ENCODE measurements around the gene SEPSECS.
A peak's percentile ranks its signal among the peaks of the same experiment; 100 is the strongest.

Gene SEPSECS

DNA sequence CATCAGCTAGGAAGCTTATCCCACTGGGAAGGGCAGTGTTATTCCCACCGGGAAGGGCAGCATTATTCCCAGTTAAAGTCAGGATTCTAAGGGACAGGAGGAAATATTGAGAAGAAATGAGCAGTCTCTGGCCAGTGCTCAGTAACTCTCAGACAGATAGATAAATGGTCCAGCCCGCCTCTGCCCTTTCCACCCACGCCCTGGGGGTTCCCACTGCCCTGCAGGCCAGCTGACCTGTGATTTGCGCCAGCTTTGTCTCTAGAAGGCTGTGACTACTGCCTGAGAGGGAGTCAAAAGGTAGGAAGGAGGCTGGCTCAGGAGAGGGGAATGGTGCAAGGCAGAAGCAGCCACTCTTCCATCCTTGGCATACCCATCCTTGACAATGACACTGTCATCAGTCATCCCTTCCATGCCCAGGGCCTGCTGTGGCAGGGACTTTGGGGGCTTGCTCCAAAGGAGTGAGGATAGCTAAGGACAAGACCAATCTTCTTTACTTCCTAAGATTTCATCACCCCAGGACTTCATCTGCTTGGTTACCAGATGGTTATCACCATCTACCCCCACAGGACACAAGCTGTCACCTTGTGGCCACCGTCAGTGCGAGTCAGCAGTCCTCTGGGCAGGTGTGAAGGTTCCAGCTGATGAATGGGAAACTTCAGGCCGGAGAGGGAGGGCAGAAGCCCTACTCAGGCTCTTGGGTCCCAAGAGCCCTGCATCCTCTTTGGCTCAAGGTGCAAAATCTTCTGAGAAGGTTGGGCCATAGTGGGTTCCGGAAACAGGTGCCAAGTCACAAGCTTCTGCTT lies 49.5 kb downstream of the SEPSECS start:
- H3K4me2 ChIP-seq (ENCODE audit: low read length, poor library complexity, severe bottlenecking): no peak overlapping the region
- H4K8ac ChIP-seq (ENCODE audit: low read length): no peak overlapping the region
- no peak overlapping the region for H3K14ac ChIP-seq (ENCODE audit: low read length in 2 of 2)
- no peak overlapping the region for H3K23ac ChIP-seq (ENCODE audit: low read length in 2 of 2)
- H3K27me3 ChIP-seq (ENCODE audit: control insufficient read depth in 1 of 2, insufficient read depth in 1 of 2, low read length in 2 of 2): peaks cover 3 to 16% of the 10 kb centered on the region in 2 experiments
- no peaks in the 10 kb centered on the region for H3K9me3 ChIP-seq (ENCODE audit: control insufficient read depth, low read length)
- no peak overlapping the region for H2BK120ac ChIP-seq (ENCODE audit: low read depth, low read length)
- no peak for DNase-seq
- WGBS: 83% methylated on average over 8 of the region's 8 CpGs
- no peak overlapping the region for H3K4me3 ChIP-seq (ENCODE audit: insufficient read depth in 1 of 2, low read depth in 1 of 2, low read length in 2 of 2)
- no peak overlapping the region for H2BK12ac ChIP-seq (ENCODE audit: low read length in 2 of 2)
- H3K9ac ChIP-seq (ENCODE audit: low read length): no peak overlapping the region
- H3K18ac ChIP-seq (ENCODE audit: low read depth in 1 of 2, low read length in 2 of 2): no peak overlapping the region
- peaks cover 2% of the 10 kb centered on the region for H3K4me1 ChIP-seq (ENCODE audit: control insufficient read depth, insufficient read depth, low read depth, low read length)
- no peak overlapping the region for H2BK15ac ChIP-seq (ENCODE audit: low read depth, poor library complexity, severe bottlenecking)
- no peaks in the 10 kb centered on the region for H3K79me1 ChIP-seq (replicated peaks; ENCODE audit: low read length, poor library complexity, severe bottlenecking)
- H2AFZ ChIP-seq (ENCODE audit: low read depth, low read length): no peak overlapping the region
- H3K4ac ChIP-seq (ENCODE audit: low read depth in 1 of 2, low read length in 2 of 2): peak overlapping the region in 1 of 2 experiments; percentile 9
- H2BK5ac ChIP-seq (ENCODE audit: low read depth, low read length, poor library complexity, severe bottlenecking): no peak overlapping the region
- no peak overlapping the region for H4K91ac ChIP-seq (ENCODE audit: low read length)
- H3K27ac ChIP-seq (ENCODE audit: low read length, poor library complexity, severe bottlenecking): no peak overlapping the region
- H3K36me3 ChIP-seq (ENCODE audit: control insufficient read depth in 1 of 2, insufficient read depth in 2 of 2, low read depth in 1 of 2, low read length in 2 of 2): no peaks in the 10 kb centered on the region
- no peak overlapping the region for H2AK5ac ChIP-seq (ENCODE audit: low read length, severe bottlenecking)

DNA sequence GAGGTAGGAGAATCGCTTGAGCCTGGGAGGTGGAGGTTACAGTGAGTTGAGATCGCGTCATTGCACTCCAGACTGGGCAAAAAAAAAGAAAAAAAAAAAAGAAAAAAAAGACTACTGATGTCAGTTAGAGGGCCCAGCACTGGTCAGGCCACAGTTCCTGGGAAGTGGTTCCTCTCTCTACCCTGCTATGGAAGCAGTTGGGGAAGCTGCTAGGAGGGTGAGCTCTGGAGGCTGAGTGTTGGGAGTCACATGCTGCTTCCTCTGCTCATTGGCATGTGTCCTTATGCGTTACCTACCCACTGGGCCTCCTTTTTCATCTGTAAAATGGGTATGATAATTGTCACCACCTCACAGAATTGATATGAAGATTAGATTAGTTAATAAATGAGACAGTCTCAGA lies 50.7 kb downstream of the SEPSECS start:
- no peak overlapping the region for H2BK5ac ChIP-seq (ENCODE audit: low read depth, low read length, poor library complexity, severe bottlenecking)
- no peak overlapping the region for H2AFZ ChIP-seq (ENCODE audit: low read depth, low read length)
- no peak overlapping the region for H4K91ac ChIP-seq (ENCODE audit: low read length)
- H2BK15ac ChIP-seq (ENCODE audit: low read depth, poor library complexity, severe bottlenecking): no peak overlapping the region
- H3K4ac ChIP-seq (ENCODE audit: low read depth in 1 of 2, low read length in 2 of 2): no peak overlapping the region
- H4K8ac ChIP-seq (ENCODE audit: low read length): no peak overlapping the region
- no peak overlapping the region for H2BK120ac ChIP-seq (ENCODE audit: low read depth, low read length)
- H2BK12ac ChIP-seq (ENCODE audit: low read length in 2 of 2): no peak overlapping the region
- H2AK5ac ChIP-seq (ENCODE audit: low read length, severe bottlenecking): no peak overlapping the region
- no peaks in the 10 kb centered on the region for H3K79me1 ChIP-seq (replicated peaks; ENCODE audit: low read length, poor library complexity, severe bottlenecking)
- H3K9ac ChIP-seq (ENCODE audit: low read length): no peak overlapping the region
- H3K4me1 ChIP-seq (ENCODE audit: control insufficient read depth, insufficient read depth, low read depth, low read length): no peaks in the 10 kb centered on the region
- H3K14ac ChIP-seq (ENCODE audit: low read length in 2 of 2): no peak overlapping the region
- no peaks in the 10 kb centered on the region for H3K36me3 ChIP-seq (ENCODE audit: control insufficient read depth in 1 of 2, insufficient read depth in 2 of 2, low read depth in 1 of 2, low read length in 2 of 2)
- no peak overlapping the region for H3K18ac ChIP-seq (ENCODE audit: low read depth in 1 of 2, low read length in 2 of 2)
- H3K23ac ChIP-seq (ENCODE audit: low read length in 2 of 2): no peak overlapping the region
- no peak overlapping the region for H3K4me2 ChIP-seq (ENCODE audit: low read length, poor library complexity, severe bottlenecking)
- peaks cover 8 to 28% of the 10 kb centered on the region in 2 experiments for H3K27me3 ChIP-seq (ENCODE audit: control insufficient read depth in 1 of 2, insufficient read depth in 1 of 2, low read length in 2 of 2)
- DNase-seq: no peak
- no peak overlapping the region for H3K4me3 ChIP-seq (ENCODE audit: insufficient read depth in 1 of 2, low read depth in 1 of 2, low read length in 2 of 2)
- no peaks in the 10 kb centered on the region for H3K9me3 ChIP-seq (ENCODE audit: control insufficient read depth, low read length)
- 98% methylated on average over 3 of the region's 4 CpGs for WGBS
- H3K27ac ChIP-seq (ENCODE audit: low read length, poor library complexity, severe bottlenecking): no peak overlapping the region

DNA sequence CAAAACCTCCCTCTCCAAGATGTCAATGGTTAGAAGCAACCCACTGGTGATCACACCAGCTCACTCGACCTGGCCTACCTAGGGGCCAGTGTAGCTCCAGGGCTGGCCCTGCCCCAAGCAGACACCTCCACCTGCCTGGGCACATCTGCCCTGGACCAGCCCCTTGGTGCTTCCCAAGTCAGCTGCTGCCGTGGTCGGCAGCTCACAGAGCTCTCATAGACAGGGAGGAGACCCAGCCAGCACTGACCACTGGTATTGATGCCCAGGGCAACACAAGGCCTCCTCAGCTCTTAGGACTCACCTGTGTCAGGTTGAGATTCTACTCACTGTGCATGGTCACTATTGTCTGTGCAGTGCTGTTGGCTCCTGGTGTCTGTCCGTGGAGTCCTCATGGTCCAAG lies 51.7 kb downstream of the SEPSECS start:
- H3K4ac ChIP-seq (ENCODE audit: low read depth in 1 of 2, low read length in 2 of 2): no peak overlapping the region
- H2BK120ac ChIP-seq (ENCODE audit: low read depth, low read length): no peak overlapping the region
- no peak overlapping the region for H4K91ac ChIP-seq (ENCODE audit: low read length)
- H3K36me3 ChIP-seq (ENCODE audit: control insufficient read depth in 1 of 2, insufficient read depth in 2 of 2, low read depth in 1 of 2, low read length in 2 of 2): no peaks in the 10 kb centered on the region
- no peak overlapping the region for H4K8ac ChIP-seq (ENCODE audit: low read length)
- H3K4me3 ChIP-seq (ENCODE audit: insufficient read depth in 1 of 2, low read depth in 1 of 2, low read length in 2 of 2): no peak overlapping the region
- no peaks in the 10 kb centered on the region for H3K9me3 ChIP-seq (ENCODE audit: control insufficient read depth, low read length)
- H2AFZ ChIP-seq (ENCODE audit: low read depth, low read length): no peak overlapping the region
- no peaks in the 10 kb centered on the region for H3K4me1 ChIP-seq (ENCODE audit: control insufficient read depth, insufficient read depth, low read depth, low read length)
- no peak overlapping the region for H3K23ac ChIP-seq (ENCODE audit: low read length in 2 of 2)
- no peak overlapping the region for H2BK12ac ChIP-seq (ENCODE audit: low read length in 2 of 2)
- no peak for DNase-seq
- peaks cover 8 to 32% of the 10 kb centered on the region in 2 experiments for H3K27me3 ChIP-seq (ENCODE audit: control insufficient read depth in 1 of 2, insufficient read depth in 1 of 2, low read length in 2 of 2)
- no peak overlapping the region for H3K4me2 ChIP-seq (ENCODE audit: low read length, poor library complexity, severe bottlenecking)
- H2BK5ac ChIP-seq (ENCODE audit: low read depth, low read length, poor library complexity, severe bottlenecking): no peak overlapping the region
- no peaks in the 10 kb centered on the region for H3K79me1 ChIP-seq (replicated peaks; ENCODE audit: low read length, poor library complexity, severe bottlenecking)
- H3K9ac ChIP-seq (ENCODE audit: low read length): no peak overlapping the region
- 80% methylated on average over 4 of the region's 4 CpGs for WGBS
- no peak overlapping the region for H2AK5ac ChIP-seq (ENCODE audit: low read length, severe bottlenecking)
- no peak overlapping the region for H3K27ac ChIP-seq (ENCODE audit: low read length, poor library complexity, severe bottlenecking)
- no peak overlapping the region for H2BK15ac ChIP-seq (ENCODE audit: low read depth, poor library complexity, severe bottlenecking)
- no peak overlapping the region for H3K18ac ChIP-seq (ENCODE audit: low read depth in 1 of 2, low read length in 2 of 2)
- no peak overlapping the region for H3K14ac ChIP-seq (ENCODE audit: low read length in 2 of 2)

DNA sequence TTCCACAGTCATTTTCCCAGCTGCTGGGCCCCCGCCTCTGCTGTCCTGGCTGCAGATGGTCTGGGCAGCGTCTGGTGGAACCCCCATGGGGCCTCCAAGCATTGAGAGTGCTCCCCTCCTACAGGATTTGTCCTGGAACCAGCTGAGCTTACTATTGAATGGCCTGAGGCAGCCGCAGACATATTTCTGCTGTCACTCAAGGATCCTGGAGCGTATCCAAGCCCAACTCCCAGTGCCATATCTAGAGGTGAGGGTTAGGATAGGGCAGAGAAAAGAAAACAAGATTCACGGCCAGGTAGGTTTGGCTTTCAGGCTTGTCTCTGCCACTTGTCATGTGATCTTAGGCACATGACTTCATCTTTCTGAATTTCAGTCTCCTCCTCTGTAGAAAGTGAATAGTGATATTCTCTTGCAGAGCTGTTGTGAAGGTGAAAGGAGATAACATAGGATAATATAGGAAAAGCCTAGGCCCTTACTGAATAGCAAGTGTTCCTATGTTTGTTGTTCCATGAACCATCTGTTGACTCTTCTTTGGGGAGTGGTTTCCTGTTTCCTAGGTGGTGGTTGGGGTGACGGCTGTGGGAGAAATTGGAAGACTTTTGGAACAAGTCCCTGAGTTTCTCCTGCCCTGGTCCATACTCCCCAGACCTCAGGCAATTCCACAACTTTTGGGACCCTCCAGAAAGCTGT lies 52.3 kb downstream of the SEPSECS start:
- Histone ChIP-seq H3K4ac (ENCODE audit: low read depth in 1 of 2, low read length in 2 of 2) (no peak overlapping the region), H3K4me2 (ENCODE audit: low read length, poor library complexity, severe bottlenecking) (no peak overlapping the region), H4K91ac (ENCODE audit: low read length) (no peak overlapping the region), H3K18ac (ENCODE audit: low read depth in 1 of 2, low read length in 2 of 2) (no peak overlapping the region), H3K23ac (ENCODE audit: low read length in 2 of 2) (no peak overlapping the region), H4K8ac (ENCODE audit: low read length) (no peak overlapping the region), H2BK120ac (ENCODE audit: low read depth, low read length) (no peak overlapping the region), H2AK5ac (ENCODE audit: low read length, severe bottlenecking) (no peak overlapping the region), H3K27me3 (ENCODE audit: control insufficient read depth in 1 of 2, insufficient read depth in 1 of 2, low read length in 2 of 2) (peaks cover 8 to 32% of the 10 kb centered on the region in 2 experiments), H3K9ac (ENCODE audit: low read length) (no peak overlapping the region), H2AFZ (ENCODE audit: low read depth, low read length) (no peak overlapping the region), H2BK15ac (ENCODE audit: low read depth, poor library complexity, severe bottlenecking) (no peak overlapping the region), H3K4me3 (ENCODE audit: insufficient read depth in 1 of 2, low read depth in 1 of 2, low read length in 2 of 2) (no peak overlapping the region), H3K4me1 (ENCODE audit: control insufficient read depth, insufficient read depth, low read depth, low read length) (no peaks in the 10 kb centered on the region), H3K36me3 (ENCODE audit: control insufficient read depth in 1 of 2, insufficient read depth in 2 of 2, low read depth in 1 of 2, low read length in 2 of 2) (no peaks in the 10 kb centered on the region), H2BK12ac (ENCODE audit: low read length in 2 of 2) (no peak overlapping the region), H3K27ac (ENCODE audit: low read length, poor library complexity, severe bottlenecking) (no peak overlapping the region), H2BK5ac (ENCODE audit: low read depth, low read length, poor library complexity, severe bottlenecking) (no peak overlapping the region), H3K14ac (ENCODE audit: low read length in 2 of 2) (no peak overlapping the region), H3K9me3 (ENCODE audit: control insufficient read depth, low read length) (no peaks in the 10 kb centered on the region), H3K79me1 (replicated peaks; ENCODE audit: low read length, poor library complexity, severe bottlenecking) (no peaks in the 10 kb centered on the region)
- WGBS: 72% methylated on average over 6 of the region's 6 CpGs
- no peak for DNase-seq
